DND-41 (cell line): ENCODE data around the gene PDE4B.

ENCODE experiments used
- ATAC-seq: fragments of 200-7000 bp; cut with Tn5 transposase; 3 replicates; pipeline ENCODE4 v1.9.1; 2021; ENCODE audit warnings: low read depth; ENCODE audit not compliant: insufficient read depth
- DNase-seq: peaks from one replicate; pipeline ENCODE4 v3.0.0-alpha.2; 2020
- H2AFZ ChIP-seq: 2 replicates; pipeline ENCODE4 v1.6.0; 2012; ENCODE audit warnings: low read depth, low read length
- H3K27ac ChIP-seq: 2 replicates; pipeline ENCODE4 v1.5.1; 2012; ENCODE audit warnings: low read length, inconsistent platforms
- H3K27me3 ChIP-seq: fragments of 200-600 bp; sonication (generic); 2 replicates; pipeline ENCODE4 v1.6.0; 2012; ENCODE audit warnings: low read length, mild to moderate bottlenecking, inconsistent platforms; ENCODE audit not compliant: insufficient read depth, poor library complexity
- H3K36me3 ChIP-seq: 2 replicates; pipeline ENCODE4 v1.5.1; 2012; ENCODE audit warnings: low read length, inconsistent platforms; ENCODE audit not compliant: insufficient read depth
- H3K4me1 ChIP-seq: 2 replicates; pipeline ENCODE4 v1.5.1; 2012; ENCODE audit warnings: mild to moderate bottlenecking, low read length; ENCODE audit not compliant: insufficient read depth
- H3K4me2 ChIP-seq: 2 replicates; pipeline ENCODE4 v1.6.0; 2012; ENCODE audit warnings: mild to moderate bottlenecking, moderate library complexity, low read length, inconsistent platforms; ENCODE audit not compliant: insufficient read depth
- H3K4me3 ChIP-seq, 2 experiments: fragments of 200-600 bp in 1 of 2; shearing (Covaris generic) in 1 of 2; 2 replicates each; pipeline ENCODE4 v1.5.1; 2012 to 2016; ENCODE audit warnings: inconsistent platforms in 2 of 2, low read length in 2 of 2, mild to moderate bottlenecking in 2 of 2, low read depth in 1 of 2, moderate library complexity in 1 of 2
- H3K79me2 ChIP-seq: 2 replicates; pipeline ENCODE4 v1.6.0; 2012; ENCODE audit warnings: low read length, inconsistent platforms; ENCODE audit not compliant: insufficient read depth
- H3K9ac ChIP-seq: 2 replicates; pipeline ENCODE4 v1.6.0; 2012; ENCODE audit warnings: low read depth, mild to moderate bottlenecking, inconsistent platforms, low read length, moderate library complexity
- H3K9me3 ChIP-seq: 2 replicates; pipeline ENCODE4 v1.5.1; 2012; ENCODE audit warnings: low read length, moderate library complexity, mild to moderate bottlenecking, inconsistent platforms; ENCODE audit not compliant: insufficient read depth, severe bottlenecking
- H4K20me1 ChIP-seq: 2 replicates; pipeline ENCODE4 v1.6.0; 2012; ENCODE audit warnings: low read length; ENCODE audit not compliant: insufficient read depth
- EZH2 ChIP-seq: IDR thresholded peaks from 3 replicates; pipeline ENCODE4 v1.6.1; 2012; ENCODE audit warnings: borderline replicate concordance, low read depth, mild to moderate bottlenecking, moderate library complexity, low read length, inconsistent platforms; ENCODE audit not compliant: severe bottlenecking
- TF ChIP-seq, protein P1 (sequence below): IDR thresholded peaks from 2 replicates; pipeline ENCODE4 v1.5.1; 2012; ENCODE audit warnings: borderline replicate concordance, low read length, moderate library complexity, mild to moderate bottlenecking; ENCODE audit not compliant: poor library complexity, severe bottlenecking; ENCODE audit errors: extremely low read depth

The PDE4B gene

DNA sequence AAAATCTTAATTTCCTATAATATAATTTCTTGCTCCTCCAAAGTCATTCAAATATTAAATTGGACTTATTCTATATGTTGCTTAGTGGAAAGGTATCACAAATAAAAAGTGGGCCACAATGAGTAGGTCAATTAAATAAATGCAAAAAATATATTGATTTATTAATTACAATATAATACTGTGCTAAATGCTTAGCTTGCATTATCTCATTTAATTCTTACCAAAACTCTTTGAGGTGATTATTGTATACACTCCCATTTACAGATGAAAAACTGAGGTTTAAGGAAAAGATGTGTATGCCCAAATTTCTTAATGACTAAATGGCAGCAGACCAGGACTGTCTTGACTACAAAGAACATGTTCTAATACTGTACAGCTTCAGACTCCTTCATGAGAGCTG is 415.9 kb downstream of the PDE4B start:
- Histone ChIP-seq H3K4me1 (no peaks in the 10 kb centered on the region), H2AFZ (no peak overlapping the region)

DNA sequence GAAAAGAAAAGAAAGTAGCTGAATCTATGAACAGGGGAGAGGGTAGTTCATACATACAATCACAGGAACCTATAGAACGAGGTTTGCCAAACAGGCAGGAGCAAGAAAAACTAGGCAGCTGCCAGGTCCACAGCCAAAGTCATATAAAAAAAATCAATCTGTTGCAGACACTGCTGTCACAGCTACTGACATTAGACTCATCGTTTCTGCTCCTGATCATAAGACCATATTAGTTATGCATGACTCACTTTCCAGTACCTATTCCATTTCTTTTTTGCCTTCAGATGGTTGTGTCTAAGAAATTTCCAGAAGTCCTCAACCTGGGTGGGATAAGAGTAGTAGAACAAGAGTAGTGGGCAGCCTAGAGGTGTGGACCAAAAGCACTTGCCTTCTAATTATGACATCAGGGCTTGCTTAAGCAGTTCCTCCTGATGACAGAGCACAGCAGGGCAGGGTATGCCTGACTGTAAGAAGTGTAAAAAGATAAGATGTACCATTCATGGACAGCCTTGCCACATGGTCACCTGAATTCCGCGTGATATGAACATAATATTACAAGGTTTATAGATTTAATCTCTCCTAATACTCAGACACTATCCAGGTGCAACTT is 418.0 kb downstream of the PDE4B start:
- no peak overlapping the region for H3K9ac ChIP-seq
- no peaks in the 10 kb centered on the region for H3K27me3 ChIP-seq
- H4K20me1 ChIP-seq = no peaks in the 10 kb centered on the region
- H3K79me2 ChIP-seq = no peaks in the 10 kb centered on the region
- TF ChIP-seq, protein P1, sequence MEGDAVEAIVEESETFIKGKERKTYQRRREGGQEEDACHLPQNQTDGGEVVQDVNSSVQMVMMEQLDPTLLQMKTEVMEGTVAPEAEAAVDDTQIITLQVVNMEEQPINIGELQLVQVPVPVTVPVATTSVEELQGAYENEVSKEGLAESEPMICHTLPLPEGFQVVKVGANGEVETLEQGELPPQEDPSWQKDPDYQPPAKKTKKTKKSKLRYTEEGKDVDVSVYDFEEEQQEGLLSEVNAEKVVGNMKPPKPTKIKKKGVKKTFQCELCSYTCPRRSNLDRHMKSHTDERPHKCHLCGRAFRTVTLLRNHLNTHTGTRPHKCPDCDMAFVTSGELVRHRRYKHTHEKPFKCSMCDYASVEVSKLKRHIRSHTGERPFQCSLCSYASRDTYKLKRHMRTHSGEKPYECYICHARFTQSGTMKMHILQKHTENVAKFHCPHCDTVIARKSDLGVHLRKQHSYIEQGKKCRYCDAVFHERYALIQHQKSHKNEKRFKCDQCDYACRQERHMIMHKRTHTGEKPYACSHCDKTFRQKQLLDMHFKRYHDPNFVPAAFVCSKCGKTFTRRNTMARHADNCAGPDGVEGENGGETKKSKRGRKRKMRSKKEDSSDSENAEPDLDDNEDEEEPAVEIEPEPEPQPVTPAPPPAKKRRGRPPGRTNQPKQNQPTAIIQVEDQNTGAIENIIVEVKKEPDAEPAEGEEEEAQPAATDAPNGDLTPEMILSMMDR = no peak
- no peak for TF ChIP-seq EZH2
- H2AFZ ChIP-seq = no peak overlapping the region
- no peaks in the 10 kb centered on the region for H3K4me1 ChIP-seq
- no peak overlapping the region for H3K4me2 ChIP-seq
- H3K27ac ChIP-seq = no peak overlapping the region
- H3K9me3 ChIP-seq = no peaks in the 10 kb centered on the region
- DNase-seq = no peak
- ATAC-seq = no peak
- H3K36me3 ChIP-seq = no peaks in the 10 kb centered on the region
- no peak overlapping the region for H3K4me3 ChIP-seq

More for the DNA sequence above, 415.9 kb downstream of the PDE4B start:
- H3K4me3 ChIP-seq = no peak overlapping the region
- no peaks in the 10 kb centered on the region for H4K20me1 ChIP-seq
- no peak overlapping the region for H3K27ac ChIP-seq
- H3K9me3 ChIP-seq = no peaks in the 10 kb centered on the region
- DNase-seq (no peak), ATAC-seq (no peak)
- TF ChIP-seq, protein P1 = no peak
- no peak for TF ChIP-seq EZH2
- no peaks in the 10 kb centered on the region for H3K79me2 ChIP-seq
- H3K36me3 ChIP-seq = no peaks in the 10 kb centered on the region
- H3K27me3 ChIP-seq = no peaks in the 10 kb centered on the region
- no peak overlapping the region for H3K4me2 ChIP-seq
- no peak overlapping the region for H3K9ac ChIP-seq

DNA sequence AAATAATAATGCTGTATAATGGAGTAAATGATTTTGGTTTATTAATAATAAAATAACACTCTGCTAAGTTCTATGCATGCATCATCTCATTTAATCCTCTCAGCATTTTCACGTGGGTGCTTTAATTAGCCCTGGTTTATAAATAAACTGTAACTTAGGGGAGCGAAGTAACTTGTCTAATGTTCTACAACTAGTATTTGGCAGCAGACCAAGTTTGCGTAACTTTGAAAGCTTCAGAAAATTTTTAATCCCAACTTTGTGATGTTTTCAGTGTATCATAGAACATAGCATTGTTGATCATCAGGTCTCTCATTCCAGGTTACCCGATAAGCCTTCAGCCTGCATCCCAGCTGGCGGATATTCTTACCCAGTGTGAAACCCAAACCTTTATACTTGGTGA is 418.8 kb downstream of the PDE4B start:
- Histone ChIP-seq H3K27ac (no peak overlapping the region), H3K4me3 (no peak overlapping the region), H3K36me3 (no peaks in the 10 kb centered on the region), H3K4me2 (no peak overlapping the region), H3K9ac (no peak overlapping the region), H4K20me1 (no peaks in the 10 kb centered on the region), H3K4me1 (no peaks in the 10 kb centered on the region), H3K27me3 (no peaks in the 10 kb centered on the region), H2AFZ (no peak overlapping the region), H3K79me2 (no peaks in the 10 kb centered on the region), H3K9me3 (no peaks in the 10 kb centered on the region)
- TF ChIP-seq, protein P1 = no peak
- TF ChIP-seq EZH2 = no peak
- DNase-seq (no peak), ATAC-seq (no peak)
